ENCODE data around the gene THEM4. TPM values are rescaled to one million over a fixed set of nuclear protein-coding genes. Genes with fewer than 3 reads are reported as not detected.

The THEM4 gene
- total and polyA plus RNA-seq, 2 of the 8 experiments (the other 6 are each of a cell fraction or from before 2014, with no cell fraction given), result 9.9 to 11.2 TPM

GRCh38 chr1:151909167-151910149 is at the start of gene THEM4 (continued):
- TF ChIP-seq JUN (IDR thresholded peaks at IDR 0.05; ENCODE audit: low read depth, low read length), result no peak
- no peak for TF ChIP-seq SAP30 (IDR thresholded peaks at IDR 0.05; ENCODE audit: insufficient read depth, insufficient replicate concordance, low read length)
- no peak for TF ChIP-seq SIX5 (IDR thresholded peaks at IDR 0.05; ENCODE audit: low read depth, low read length)
- no peak for TF ChIP-seq EZH2 (IDR thresholded peaks at IDR 0.05; ENCODE audit: low read depth, low read length, severe bottlenecking)
- peak; percentile 79 for TF ChIP-seq KDM4A (IDR thresholded peaks at IDR 0.05; ENCODE audit: low read depth, low read length, severe bottlenecking)
- TF ChIP-seq POLR2A (IDR thresholded peaks at IDR 0.05; ENCODE audit: control extremely low read depth in 1 of 2, low read depth in 2 of 2, low read length in 2 of 2), result peak; percentile 70 to 86
- TF ChIP-seq EGR1 (IDR thresholded peaks at IDR 0.05; ENCODE audit: borderline replicate concordance, low read depth, low read length), result peak; percentile 11; the same call in 1 of the 2 replicates
- TF ChIP-seq CHD7 (IDR thresholded peaks at IDR 0.05; ENCODE audit: insufficient replicate concordance, low read length), result no peak
- peak; percentile 12; the same call in 1 of the 2 replicates for TF ChIP-seq GTF2F1 (IDR thresholded peaks at IDR 0.05; ENCODE audit: borderline replicate concordance, low read depth, low read length)
